HG03442 (cell line): ENCODE results near the gene OPA3.
"Not testable (repeated sequence)": the region's sequence is repeated elsewhere in the genome, so short reads cannot be mapped to it uniquely, and the experiment has no call there.

Experiments used
- ATAC-seq: cut with Tn5 transposase; IDR thresholded peaks from one replicate; pipeline ENCODE4 v1.9.1; 2021; ENCODE audit warnings: mild to moderate bottlenecking, moderate library complexity; ENCODE audit not compliant: unreplicated experiment

OPA3 gene

DNA sequence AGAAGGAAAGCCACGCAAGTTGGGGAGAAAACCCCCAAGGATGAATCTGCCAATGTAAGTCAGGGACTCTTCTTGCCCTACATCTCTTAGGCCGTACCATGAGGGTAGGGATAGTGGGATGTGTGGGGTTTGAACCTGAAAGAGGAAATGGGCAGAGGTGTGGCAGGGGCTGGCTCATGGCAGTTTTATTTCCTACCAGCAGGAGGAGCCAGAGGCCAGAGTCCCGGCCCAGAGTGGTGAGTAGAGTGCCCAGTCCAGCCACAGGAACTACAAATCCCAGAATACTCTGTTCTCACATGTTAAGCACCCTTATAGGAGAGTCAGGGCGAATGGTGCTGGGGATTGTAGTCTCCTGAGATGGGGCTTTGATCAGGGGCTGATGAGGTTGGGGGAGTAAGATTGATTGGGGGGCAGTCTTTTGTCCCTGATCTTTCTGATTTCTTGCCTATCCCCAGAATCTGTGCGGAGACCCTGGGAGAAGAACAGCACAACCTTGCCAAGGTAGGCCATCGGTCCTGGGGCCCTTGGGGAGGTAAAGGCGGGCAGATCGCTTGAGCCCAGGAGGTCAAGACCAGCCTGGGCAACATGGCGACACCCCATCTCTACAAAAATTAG is 60.9 kb downstream of the OPA3 start:
- ATAC-seq: peak; percentile 78

DNA sequence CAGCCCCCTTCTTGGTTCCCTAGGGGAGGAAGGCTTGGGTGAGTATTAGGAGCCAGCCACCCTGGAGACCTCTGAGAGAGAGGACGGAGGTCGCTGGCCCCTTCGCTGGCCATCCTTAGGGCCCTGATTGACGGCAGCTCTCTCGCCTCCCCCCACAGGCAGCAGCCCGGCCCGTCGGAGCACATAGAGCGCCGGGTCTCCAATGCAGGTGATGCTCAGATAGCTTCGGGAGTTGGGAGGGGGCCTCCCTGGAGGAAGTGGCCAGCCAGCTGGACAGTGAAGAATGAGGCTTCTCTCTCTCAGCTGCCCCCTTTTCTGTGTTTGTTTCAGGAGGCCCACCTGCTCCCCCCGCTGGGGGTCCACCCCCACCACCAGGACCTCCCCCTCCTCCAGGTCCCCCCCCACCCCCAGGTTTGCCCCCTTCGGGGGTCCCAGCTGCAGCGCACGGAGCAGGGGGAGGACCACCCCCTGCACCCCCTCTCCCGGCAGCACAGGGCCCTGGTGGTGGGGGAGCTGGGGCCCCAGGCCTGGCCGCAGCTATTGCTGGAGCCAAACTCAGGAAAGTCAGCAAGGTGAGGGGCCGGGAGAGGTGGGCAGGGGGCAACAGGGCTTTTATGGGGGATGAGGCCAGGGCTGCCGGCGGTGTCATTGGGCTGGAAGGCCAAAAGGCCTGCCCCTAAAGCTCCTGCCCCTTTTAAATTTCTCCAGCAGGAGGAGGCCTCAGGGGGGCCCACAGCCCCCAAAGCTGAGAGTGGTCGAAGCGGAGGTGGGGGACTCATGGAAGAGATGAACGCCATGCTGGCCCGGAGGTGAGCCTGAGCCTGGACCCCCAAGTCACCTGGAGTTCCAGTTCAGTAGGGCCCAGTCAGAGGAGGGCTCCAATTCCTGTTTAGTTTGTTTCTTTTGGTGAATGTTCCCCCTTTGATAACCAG is 62.3 kb downstream of the OPA3 start:
- ATAC-seq: no peak

DNA sequence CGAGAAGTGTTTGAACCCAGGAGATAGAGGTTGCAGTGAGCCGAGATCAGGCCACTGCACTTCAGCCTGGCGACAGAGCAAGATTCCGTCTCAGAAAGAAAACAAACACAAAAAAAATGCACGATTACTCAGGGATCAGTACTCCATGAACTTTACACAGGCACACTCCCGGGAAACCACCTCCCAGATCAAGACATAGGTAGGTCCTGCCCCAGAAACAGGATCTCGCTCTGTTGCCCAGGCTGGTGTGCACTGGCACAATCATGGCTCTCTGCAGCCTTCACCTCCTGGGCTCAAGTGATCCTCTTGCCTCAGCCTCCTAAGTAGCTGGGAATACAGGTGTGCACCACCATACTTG is 66.2 kb downstream of the OPA3 start:
- no peak for ATAC-seq

DNA sequence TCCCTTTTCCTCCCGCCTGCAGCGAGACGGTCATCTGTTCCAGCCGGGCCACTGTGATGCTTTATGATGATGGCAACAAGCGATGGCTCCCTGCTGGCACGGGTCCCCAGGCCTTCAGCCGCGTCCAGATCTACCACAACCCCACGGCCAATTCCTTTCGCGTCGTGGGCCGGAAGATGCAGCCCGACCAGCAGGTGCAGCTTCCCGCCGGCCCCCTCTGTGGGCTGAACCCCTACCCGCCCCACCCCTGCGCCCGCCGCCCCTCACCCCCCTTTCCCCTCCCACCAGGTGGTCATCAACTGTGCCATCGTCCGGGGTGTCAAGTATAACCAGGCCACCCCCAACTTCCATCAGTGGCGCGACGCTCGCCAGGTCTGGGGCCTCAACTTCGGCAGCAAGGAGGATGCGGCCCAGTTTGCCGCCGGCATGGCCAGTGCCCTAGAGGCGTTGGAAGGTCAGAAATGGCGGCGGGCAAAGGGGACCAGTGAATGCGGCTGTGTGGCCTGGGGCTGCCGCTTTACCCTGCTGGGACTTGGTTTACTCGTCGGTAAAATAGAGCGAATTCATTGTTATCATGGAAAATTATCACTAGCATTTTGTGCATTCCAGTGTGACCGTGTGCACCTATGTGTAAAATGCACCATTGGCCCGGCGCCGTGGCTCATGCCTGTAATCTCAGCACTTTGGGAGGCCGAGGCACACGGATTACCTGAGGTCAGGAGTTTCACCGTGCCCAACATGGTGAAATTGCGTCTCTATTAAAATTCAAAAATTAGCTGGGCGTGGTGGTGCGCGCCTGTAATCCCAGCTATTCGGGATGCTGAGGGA is 66.7 kb downstream of the OPA3 start:
- no peak for ATAC-seq

DNA sequence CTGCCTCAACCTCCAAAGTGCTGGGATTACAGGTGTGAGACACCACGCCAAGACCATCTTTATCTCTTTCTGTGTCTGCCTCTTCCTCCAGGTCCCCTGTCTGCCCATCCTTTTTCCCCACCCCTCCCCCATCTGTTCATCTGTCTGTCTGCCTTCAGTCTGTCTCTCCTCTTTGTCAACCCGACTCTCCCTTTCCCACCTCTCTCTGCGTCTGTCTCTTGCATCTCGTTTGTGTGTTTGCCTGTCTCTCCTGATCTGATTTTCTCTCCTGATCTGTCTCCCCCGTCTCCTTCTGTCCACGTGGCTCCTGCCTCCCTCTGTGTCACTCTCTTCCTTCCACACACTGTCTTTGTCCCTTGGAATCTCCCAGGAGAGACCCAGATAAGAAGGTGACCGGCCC is 67.4 kb downstream of the OPA3 start:
- no peak for ATAC-seq

DNA sequence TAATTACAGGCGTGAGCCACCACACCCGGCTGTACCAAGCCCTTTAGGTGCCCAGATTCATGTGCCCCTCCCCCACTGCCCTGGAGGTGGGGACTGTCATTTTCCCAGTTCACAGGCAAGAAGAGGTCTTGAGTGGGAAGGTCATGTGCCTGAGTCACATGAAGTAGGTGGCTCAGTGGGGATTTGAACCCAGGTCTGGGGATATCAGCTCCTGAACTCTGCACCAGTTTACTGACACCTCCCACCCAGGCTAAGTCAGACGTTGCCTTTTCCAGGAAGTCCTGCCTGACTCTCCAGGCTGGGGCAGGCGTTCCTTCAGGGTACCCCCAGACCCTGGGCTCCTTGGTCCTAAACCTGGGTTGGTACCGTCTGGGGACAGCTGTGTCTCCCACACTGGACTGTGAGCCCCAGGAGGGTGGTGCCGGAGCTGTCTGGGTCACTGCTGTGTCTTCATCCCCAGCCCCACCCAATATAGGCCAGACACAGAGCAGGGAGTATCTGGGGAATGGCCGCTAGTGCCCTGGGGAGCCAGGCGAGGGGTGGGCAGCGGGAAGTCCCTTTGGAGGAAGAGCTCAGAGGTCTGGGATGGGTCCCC is 68.7 kb downstream of the OPA3 start:
- no peak for ATAC-seq

DNA sequence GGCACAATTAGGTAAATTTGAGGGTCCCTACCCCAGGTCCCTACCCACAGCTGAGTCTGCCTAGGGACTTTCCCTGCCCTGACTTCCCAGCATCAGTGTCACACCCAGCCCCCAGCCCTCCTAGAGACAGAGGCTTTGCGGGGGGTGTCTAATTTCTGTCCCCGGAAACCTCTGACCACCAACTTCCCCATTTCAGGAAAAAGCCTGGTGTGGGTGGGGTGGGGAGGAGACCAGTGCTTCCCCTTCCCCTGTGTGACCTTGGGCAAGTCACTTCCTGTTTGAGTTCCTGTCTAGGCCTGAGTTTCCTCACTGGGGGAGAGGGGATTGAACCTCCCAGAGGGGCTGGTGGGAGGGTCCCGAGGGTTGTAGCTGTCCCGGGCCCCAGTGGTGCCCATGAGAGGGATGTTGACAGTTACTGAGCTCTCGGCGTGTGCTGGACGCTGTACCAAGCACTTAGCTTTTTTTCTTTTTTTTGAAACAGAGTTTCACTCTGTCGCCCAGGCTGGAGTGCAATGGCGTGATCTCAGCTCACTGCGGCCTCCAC is 69.4 kb downstream of the OPA3 start:
- ATAC-seq: no peak

DNA sequence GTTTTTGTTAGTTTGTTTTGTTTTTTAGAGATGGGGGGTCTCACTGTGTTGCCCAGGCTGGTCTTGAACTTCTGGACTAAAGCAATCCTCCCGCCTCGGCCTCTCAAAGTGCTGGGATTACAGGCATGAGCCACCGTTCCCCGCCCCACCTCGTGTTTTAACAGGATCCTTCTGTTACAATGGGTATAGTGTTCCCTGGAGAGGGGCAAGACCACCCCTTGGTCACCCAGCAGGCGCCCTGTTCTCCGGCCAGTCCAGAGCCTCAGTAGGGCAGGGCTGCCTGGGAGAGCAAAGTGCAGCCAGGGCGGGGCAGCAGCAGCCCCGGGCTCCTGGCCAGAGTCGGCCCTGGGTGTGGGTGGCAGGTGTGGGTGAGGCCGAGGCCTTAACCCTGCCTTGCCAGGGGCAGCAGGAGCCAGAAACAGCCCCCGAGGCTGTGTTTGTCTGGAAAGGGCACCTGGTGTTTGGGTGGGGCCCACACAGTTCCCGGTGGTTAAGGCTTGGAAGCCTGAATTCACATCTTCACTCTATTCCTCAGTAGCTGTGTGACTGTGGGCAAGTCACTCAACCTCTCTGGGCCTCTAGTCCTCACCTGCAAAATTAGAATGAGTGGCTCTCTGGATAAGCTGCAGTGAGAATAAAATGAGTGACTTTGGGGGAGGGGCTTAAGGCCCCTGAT is 70.1 kb downstream of the OPA3 start:
- no peak for ATAC-seq

DNA sequence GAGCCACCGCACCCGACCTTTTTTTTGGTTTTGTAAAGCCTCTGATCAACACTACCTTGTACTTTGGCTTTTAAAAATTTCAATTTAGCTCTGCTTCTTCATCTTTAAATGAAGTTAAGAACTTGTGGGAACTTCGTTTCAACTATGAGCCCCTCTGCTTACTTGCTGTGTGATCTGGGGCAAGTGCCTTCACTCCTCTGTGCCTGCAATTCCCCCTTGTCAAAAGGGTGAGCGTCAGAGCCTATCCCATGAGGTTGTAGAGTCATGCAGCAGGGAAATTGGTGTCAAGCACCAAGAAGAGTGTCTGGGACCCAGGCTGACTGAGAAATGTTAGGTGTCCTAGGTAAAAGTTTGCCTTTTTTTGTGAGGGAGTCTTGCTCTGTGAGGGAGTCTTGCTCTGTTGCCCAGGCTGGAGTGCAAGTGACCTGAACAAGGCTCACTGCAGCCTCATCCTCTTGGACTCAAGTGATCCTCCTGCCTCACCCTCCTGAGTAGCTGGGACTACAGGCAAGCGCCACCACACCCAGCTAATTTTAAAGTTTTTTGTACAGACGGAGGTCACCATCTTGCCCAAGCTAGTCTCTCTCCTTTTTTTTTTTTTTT is 71.6 kb downstream of the OPA3 start:
- no peak for ATAC-seq

DNA sequence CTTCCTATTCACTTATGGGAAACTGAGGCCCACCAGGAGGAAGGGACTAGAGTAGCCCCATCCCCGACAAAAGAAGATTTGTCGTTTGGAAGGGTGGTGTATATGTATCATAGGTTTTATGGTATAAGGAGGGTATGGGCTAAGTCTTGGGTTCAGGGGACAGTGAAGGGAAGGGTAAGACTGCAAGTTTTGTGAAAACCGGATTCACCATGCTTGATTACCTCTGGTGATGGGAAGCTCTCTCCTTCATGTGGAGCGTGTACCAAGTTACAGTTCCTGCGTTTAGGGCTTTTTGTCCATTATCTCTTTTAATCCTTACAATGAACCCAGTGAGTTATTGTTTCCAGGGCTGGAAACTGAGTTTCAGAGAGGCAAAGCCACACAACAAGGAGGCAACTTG is 73.5 kb downstream of the OPA3 start:
- no peak for ATAC-seq

DNA sequence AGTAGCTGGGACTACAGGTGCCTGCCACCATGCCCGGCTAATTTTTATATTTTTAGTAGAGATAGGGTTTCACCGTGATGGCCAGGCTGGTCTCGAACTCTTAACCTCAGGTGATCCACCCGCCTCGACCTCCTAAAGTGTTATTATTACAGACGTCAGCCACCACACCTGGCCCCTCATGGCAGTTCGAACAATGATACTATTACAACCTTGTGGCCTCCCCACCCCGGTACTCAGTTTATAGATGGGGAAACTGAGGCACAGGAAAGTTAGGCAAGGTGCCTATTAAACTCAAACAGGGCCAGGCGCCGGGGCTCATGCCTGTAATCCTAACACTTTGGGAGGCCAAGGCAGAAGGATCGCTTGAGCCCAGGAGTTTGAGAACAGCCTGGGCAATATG is 74.2 kb downstream of the OPA3 start:
- ATAC-seq: not testable (repeated sequence)

DNA sequence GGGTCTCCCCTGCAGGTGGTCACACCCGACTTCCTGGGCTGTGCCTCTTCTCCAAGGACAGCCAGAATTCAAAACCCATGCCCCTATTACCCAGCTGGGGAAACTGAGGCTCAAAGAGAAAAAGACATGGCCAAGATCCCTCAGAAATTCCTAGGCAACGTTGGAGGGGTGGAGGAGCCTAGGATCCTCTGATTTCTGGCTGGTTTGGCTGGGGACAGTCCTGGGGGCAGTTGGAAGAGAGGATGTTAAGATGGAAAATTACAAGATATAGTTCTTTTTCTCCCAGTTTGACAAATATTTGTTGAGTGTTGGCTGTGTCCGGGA is 74.9 kb downstream of the OPA3 start:
- ATAC-seq: no peak

DNA sequence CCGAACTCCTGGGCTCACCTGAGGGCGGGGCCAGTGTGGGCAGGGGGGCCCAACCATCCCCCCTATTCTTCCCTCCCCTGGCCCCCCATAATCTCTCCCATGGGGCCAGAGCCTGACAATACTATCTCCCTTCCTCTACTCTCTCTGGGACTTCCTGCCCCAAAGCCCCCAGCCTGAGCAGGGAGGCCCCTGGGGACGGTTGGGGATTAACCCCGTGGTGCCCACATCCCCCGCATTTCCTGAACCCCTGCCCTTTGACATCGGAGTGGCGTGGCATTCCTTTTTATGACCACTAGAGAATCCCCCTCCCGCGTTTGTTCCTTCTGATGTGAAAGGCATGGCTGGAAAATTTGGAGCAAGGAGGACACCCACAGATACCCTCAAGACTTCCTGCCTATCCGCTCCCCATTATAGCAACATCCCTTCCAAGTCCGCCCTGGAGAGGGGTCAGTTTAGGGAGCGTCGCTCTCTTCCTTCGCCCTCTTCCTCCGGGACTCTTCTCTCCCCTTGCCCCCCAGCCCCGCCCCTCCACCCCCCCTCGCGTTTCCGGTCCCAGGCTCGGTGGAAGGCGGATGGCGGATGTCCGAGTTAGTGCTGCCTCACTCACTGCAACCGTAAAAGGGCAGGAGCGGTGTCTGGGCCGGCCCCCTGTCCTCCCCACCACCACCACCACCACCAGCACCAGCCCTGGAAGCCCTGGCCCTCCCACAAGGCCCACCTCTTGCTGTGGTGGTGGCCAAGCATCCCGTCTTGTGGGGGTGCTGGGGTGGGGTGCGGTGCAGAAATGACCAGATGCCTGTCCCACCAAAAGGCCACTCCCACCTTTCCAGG is 75.5 kb downstream of the OPA3 start:
- ATAC-seq: no peak

DNA sequence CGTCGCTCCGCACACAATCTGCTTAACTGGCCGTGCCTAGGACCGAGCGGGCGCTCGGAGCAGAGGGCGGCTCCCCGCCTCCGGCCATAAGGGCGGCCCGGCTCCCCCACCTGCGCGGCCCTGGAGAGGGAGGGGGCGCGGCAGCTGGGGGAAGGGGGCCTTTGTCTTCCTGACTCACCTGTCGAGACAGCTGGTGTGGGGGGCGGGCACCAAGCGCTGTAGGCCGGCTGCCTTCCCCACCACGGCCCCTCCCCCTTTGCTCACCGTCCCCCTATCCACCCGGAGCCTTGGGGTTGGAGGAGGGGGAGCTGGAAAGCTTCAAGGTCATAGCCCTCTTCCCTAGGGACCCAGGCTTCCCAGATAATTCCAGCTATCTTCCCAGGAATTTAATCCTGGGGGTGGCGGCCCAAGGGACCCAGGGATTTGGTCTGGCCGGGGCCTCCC is 76.2 kb downstream of the OPA3 start:
- ATAC-seq: no peak

DNA sequence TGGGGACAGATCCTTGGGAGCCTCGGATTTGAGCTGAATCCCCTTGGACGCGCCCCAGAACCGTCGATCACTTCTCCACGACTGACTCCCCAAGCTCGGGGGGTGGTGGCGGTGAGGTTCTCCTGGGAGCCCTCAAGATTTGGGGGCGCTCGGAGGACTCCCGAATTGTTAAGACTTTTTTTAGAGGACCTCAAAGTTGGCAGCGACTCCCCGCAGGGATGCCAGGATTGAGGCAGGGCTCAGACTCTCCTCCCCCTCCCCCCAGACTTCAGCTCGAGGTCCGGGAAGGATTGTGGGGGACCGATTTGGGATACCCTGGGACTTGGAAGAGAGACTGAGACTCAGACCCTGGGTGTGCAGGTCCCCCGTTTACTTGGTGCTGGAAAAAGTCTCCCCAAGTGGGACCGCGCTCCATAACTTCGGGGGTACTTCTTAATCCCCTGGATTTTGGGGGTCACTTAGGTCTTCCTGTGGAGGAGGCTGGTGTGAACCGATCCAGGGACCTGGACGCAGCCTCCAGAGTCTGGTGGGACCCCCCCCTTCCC is 76.7 kb downstream of the OPA3 start:
- ATAC-seq: no peak

DNA sequence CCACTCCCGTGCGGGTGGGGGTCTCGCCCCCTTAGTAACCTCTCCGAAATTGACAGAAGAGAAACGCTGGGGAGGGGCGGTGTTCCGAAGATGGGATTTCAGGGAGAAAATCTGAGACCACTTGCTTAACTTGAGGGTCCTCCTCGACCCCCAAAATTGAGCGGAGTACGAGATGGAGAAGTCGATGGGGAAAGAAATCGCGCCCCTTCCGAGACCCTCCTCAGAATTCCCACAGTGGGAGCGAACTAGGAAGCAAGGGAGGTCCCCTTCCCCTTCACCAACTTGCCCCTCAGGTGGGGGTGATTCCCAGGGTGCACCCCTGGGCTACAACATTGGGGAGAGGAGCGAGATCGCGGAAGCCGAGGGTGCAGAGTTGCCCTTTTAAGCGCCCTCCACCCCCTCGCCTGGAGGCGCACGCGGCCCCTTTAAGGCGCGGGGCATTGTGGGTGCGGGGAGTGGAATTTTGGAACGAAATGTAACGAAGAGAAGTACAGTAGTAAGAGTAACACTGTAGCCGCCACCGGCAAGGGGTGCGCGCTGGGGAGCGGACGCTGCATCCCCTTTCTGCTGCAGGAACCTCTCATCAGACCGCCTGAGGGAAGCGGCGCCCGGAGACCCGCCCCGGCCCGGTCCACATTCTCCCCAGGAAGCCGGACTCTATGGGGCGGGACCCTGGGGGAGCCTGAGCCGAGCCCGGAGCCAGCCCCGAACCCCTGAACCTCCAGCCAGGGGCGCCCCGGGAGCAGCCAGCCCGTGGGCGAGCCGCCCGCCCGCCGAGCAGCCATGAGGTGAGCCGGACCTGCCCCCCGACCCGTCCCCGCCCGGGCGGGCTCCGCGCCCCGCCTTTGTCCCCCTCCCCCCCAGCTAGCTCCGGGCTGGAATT is 77.4 kb downstream of the OPA3 start, which contains the start of gene VASP:
TSS of gene VASP (plus strand) at position 491 of the 883 bp plus-strand sequence. CDS start at position 784, 293 bp downstream.
- ATAC-seq: peak; percentile 40

DNA sequence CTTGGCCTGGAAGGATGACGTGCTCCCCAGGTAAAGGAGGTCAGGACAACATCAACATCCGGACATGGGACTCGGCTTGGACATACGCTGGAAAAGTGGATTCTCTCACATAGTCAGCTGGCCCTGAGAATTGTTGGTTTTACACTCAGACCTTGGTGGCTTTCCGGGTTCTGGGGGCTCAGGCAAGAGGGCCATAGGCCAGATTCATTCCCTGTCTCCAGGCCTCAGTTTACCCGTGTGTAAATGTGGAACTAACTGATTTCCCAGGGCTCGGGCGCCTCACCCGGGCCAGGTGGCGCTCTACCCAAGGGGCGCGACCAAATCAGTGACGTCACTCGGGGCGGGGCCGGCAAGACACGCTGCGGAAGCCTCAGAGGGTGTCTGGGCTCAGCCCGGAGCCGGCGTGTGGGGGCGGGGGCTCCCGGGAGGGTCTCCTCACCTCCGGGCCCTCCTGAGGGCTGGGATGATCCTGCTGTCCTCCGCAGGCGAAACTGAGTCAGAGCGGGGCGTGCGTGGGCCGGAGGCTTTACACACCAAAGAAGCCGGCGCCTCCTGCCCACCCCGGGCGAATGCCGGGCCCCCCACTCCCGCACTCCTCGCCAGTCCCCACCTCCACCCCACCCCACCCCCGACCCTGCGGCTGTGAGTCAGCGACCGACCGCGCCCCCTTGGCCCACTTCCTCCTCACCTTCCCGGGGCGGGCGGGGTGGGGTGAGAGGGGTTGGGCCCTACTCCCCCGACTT is 78.2 kb downstream of the OPA3 start:
- ATAC-seq: peak; percentile 51
